ENCODE data around the gene C2CD2. TPM values are rescaled to one million over a fixed set of nuclear protein-coding genes. Genes with fewer than 3 reads are reported as not detected.

Gene C2CD2
- total RNA-seq, 1 donor from 2014 or later: 9.5 TPM

- no peaks in the 10 kb centered on the region for H3K36me3 Mint-ChIP-seq (ENCODE audit: low read depth)
- no peak overlapping the region for H3K4me3 Mint-ChIP-seq
- H3K9me3 Mint-ChIP-seq: no peaks in the 10 kb centered on the region
- intact Hi-C loops (cut with micrococcal nuclease): no loop called here
- H3K27ac Mint-ChIP-seq: no peak overlapping the region
- no peak for DNase-seq (ENCODE audit: low spot score)
- no peaks in the 10 kb centered on the region for H3K27me3 Mint-ChIP-seq (ENCODE audit: insufficient read depth)
- H3K4me1 Mint-ChIP-seq (ENCODE audit: low read depth): peaks cover 9% of the 10 kb centered on the region
Measured at GRCh38 chr21:41972511-41973205, 18.8 kb upstream of the C2CD2 start.

GRCh38 chr21:41971891-41972290, 18.1 kb upstream of the C2CD2 start:
- peaks cover 9% of the 10 kb centered on the region for H3K4me1 Mint-ChIP-seq (ENCODE audit: low read depth)
- H3K27me3 Mint-ChIP-seq (ENCODE audit: insufficient read depth): no peaks in the 10 kb centered on the region
- intact Hi-C loops (cut with micrococcal nuclease): no loop called here
- H3K4me3 Mint-ChIP-seq: no peak overlapping the region
- H3K27ac Mint-ChIP-seq: no peak overlapping the region
- H3K36me3 Mint-ChIP-seq (ENCODE audit: low read depth): no peaks in the 10 kb centered on the region
- no peaks in the 10 kb centered on the region for H3K9me3 Mint-ChIP-seq
- DNase-seq (ENCODE audit: low spot score): no peak

- intact Hi-C loops (cut with micrococcal nuclease): no loop called here
- Mint-ChIP-seq H3K27ac (no peak overlapping the region), H3K27me3 (ENCODE audit: insufficient read depth) (no peaks in the 10 kb centered on the region), H3K9me3 (no peaks in the 10 kb centered on the region), H3K4me3 (no peak overlapping the region), H3K4me1 (ENCODE audit: low read depth) (peaks cover 9% of the 10 kb centered on the region), H3K36me3 (ENCODE audit: low read depth) (no peaks in the 10 kb centered on the region)
- no peak for DNase-seq (ENCODE audit: low spot score)
Measured at GRCh38 chr21:41970751-41971653, 17.2 kb upstream of the C2CD2 start.

- no peaks in the 10 kb centered on the region for H3K9me3 Mint-ChIP-seq
- intact Hi-C loops (cut with micrococcal nuclease): no loop called here
- no peak for DNase-seq (ENCODE audit: low spot score)
- no peak overlapping the region for H3K4me3 Mint-ChIP-seq
- no peak overlapping the region for H3K27ac Mint-ChIP-seq
- peaks cover 2% of the 10 kb centered on the region for H3K27me3 Mint-ChIP-seq (ENCODE audit: insufficient read depth)
- H3K4me1 Mint-ChIP-seq (ENCODE audit: low read depth): peaks cover 9% of the 10 kb centered on the region
- no peaks in the 10 kb centered on the region for H3K36me3 Mint-ChIP-seq (ENCODE audit: low read depth)
Measured at GRCh38 chr21:41970106-41970391, 16.2 kb upstream of the C2CD2 start.

- H3K27me3 Mint-ChIP-seq (ENCODE audit: insufficient read depth): peaks cover 3% of the 10 kb centered on the region
- no peak overlapping the region for H3K4me3 Mint-ChIP-seq
- no peak overlapping the region for H3K27ac Mint-ChIP-seq
- H3K36me3 Mint-ChIP-seq (ENCODE audit: low read depth): no peaks in the 10 kb centered on the region
- H3K9me3 Mint-ChIP-seq: no peaks in the 10 kb centered on the region
- no peak for DNase-seq (ENCODE audit: low spot score)
- intact Hi-C loops (cut with micrococcal nuclease): no loop called here
- H3K4me1 Mint-ChIP-seq (ENCODE audit: low read depth): no peaks in the 10 kb centered on the region
Measured at GRCh38 chr21:41967708-41968107, 13.9 kb upstream of the C2CD2 start.

- no peak overlapping the region for H3K4me3 Mint-ChIP-seq
- intact Hi-C loops (cut with micrococcal nuclease): no loop called here
- H3K36me3 Mint-ChIP-seq (ENCODE audit: low read depth): no peaks in the 10 kb centered on the region
- peaks cover 8% of the 10 kb centered on the region for H3K27me3 Mint-ChIP-seq (ENCODE audit: insufficient read depth)
- no peak overlapping the region for H3K27ac Mint-ChIP-seq
- DNase-seq (ENCODE audit: low spot score): no peak
- H3K4me1 Mint-ChIP-seq (ENCODE audit: low read depth): no peaks in the 10 kb centered on the region
- no peaks in the 10 kb centered on the region for H3K9me3 Mint-ChIP-seq
Measured at GRCh38 chr21:41966872-41967621, 13.2 kb upstream of the C2CD2 start.

GRCh38 chr21:41966041-41966833, 12.4 kb upstream of the C2CD2 start:
- Mint-ChIP-seq H3K27ac (no peak overlapping the region), H3K27me3 (ENCODE audit: insufficient read depth) (peaks cover 12% of the 10 kb centered on the region), H3K4me3 (no peak overlapping the region), H3K36me3 (ENCODE audit: low read depth) (no peaks in the 10 kb centered on the region), H3K9me3 (no peaks in the 10 kb centered on the region), H3K4me1 (ENCODE audit: low read depth) (no peaks in the 10 kb centered on the region)
- no peak for DNase-seq (ENCODE audit: low spot score)
- intact Hi-C loops (cut with micrococcal nuclease): no loop called here

GRCh38 chr21:41965461-41966013, 11.7 kb upstream of the C2CD2 start:
- DNase-seq (ENCODE audit: low spot score): no peak
- H3K4me1 Mint-ChIP-seq (ENCODE audit: low read depth): no peaks in the 10 kb centered on the region
- no peak overlapping the region for H3K4me3 Mint-ChIP-seq
- H3K27ac Mint-ChIP-seq: no peak overlapping the region
- no peaks in the 10 kb centered on the region for H3K36me3 Mint-ChIP-seq (ENCODE audit: low read depth)
- H3K27me3 Mint-ChIP-seq (ENCODE audit: insufficient read depth): peaks cover 14% of the 10 kb centered on the region
- intact Hi-C loops (cut with micrococcal nuclease): no loop called here
- H3K9me3 Mint-ChIP-seq: no peaks in the 10 kb centered on the region

- no peaks in the 10 kb centered on the region for H3K4me1 Mint-ChIP-seq (ENCODE audit: low read depth)
- H3K27ac Mint-ChIP-seq: no peak overlapping the region
- H3K27me3 Mint-ChIP-seq (ENCODE audit: insufficient read depth): peaks cover 16% of the 10 kb centered on the region
- no peak for DNase-seq (ENCODE audit: low spot score)
- H3K9me3 Mint-ChIP-seq: no peaks in the 10 kb centered on the region
- intact Hi-C loops (cut with micrococcal nuclease): no loop called here
- no peaks in the 10 kb centered on the region for H3K36me3 Mint-ChIP-seq (ENCODE audit: low read depth)
- no peak overlapping the region for H3K4me3 Mint-ChIP-seq
Measured at GRCh38 chr21:41965045-41965444, 11.2 kb upstream of the C2CD2 start.

- no peaks in the 10 kb centered on the region for H3K36me3 Mint-ChIP-seq (ENCODE audit: low read depth)
- H3K4me1 Mint-ChIP-seq (ENCODE audit: low read depth): no peaks in the 10 kb centered on the region
- no peaks in the 10 kb centered on the region for H3K9me3 Mint-ChIP-seq
- H3K4me3 Mint-ChIP-seq: no peak overlapping the region
- no peak overlapping the region for H3K27ac Mint-ChIP-seq
- no peak for DNase-seq (ENCODE audit: low spot score)
- peaks cover 16% of the 10 kb centered on the region for H3K27me3 Mint-ChIP-seq (ENCODE audit: insufficient read depth)
- intact Hi-C loops (cut with micrococcal nuclease): no loop called here
Measured at GRCh38 chr21:41964171-41964570, 10.4 kb upstream of the C2CD2 start.

GRCh38 chr21:41962425-41962966, 8.7 kb upstream of the C2CD2 start:
- Mint-ChIP-seq H3K27ac (no peak overlapping the region), H3K27me3 (ENCODE audit: insufficient read depth) (peaks cover 17% of the 10 kb centered on the region), H3K4me3 (no peak overlapping the region), H3K36me3 (ENCODE audit: low read depth) (no peaks in the 10 kb centered on the region), H3K9me3 (no peaks in the 10 kb centered on the region), H3K4me1 (ENCODE audit: low read depth) (no peaks in the 10 kb centered on the region)
- intact Hi-C loops (cut with micrococcal nuclease): no loop called here
- no peak for DNase-seq (ENCODE audit: low spot score)

GRCh38 chr21:41961753-41962152, 7.9 kb upstream of the C2CD2 start:
- Mint-ChIP-seq H3K9me3 (no peaks in the 10 kb centered on the region), H3K4me1 (ENCODE audit: low read depth) (no peaks in the 10 kb centered on the region), H3K27me3 (ENCODE audit: insufficient read depth) (peaks cover 17% of the 10 kb centered on the region), H3K4me3 (no peak overlapping the region), H3K36me3 (ENCODE audit: low read depth) (no peaks in the 10 kb centered on the region), H3K27ac (no peak overlapping the region)
- intact Hi-C loops (cut with micrococcal nuclease): no loop called here
- no peak for DNase-seq (ENCODE audit: low spot score)

All from activated T-helper 1 cell treated with anti-CD3 and anti-CD28 coated beads, Interleukin-12 subunit alpha, Interleukin-12 subunit beta, Interleukin-2, Interleukin-4 antibody, amounts not matched to agents 30 ng/mL and 10 ng/mL and 1 ng/mL, durations not matched to agents 14 hours and 24 hours and 36 hours (primary cell).